ENCODE measurements around the gene PDE11A.
"Not testable (repeated sequence)": the region's sequence is repeated elsewhere in the genome, so short reads cannot be mapped to it uniquely, and the experiment has no call there.

The PDE11A gene

DNA sequence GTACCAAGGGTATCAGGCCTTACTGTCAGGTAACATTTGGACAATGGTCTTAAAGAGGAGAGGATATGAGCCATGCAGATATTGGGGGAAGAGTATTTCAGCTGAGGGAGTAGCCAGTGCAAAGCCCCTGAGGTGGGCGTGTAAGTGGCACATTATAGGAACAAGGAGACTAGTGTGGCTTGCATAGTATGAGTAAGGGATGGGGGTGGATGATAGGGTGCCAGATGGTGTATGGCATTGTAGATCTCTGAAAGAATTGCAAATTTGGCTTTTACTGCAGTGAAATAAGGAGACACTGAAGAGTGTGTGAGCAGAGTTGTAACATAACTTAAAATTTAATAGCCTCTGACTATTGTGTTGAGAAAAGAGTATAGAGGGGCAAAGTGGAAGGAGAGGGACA lies 244.0 kb downstream of the PDE11A start:
- in situ Hi-C loops (cut with HindIII; ENCODE audit: low sequenced_read_pairs), result no loop called here

DNA sequence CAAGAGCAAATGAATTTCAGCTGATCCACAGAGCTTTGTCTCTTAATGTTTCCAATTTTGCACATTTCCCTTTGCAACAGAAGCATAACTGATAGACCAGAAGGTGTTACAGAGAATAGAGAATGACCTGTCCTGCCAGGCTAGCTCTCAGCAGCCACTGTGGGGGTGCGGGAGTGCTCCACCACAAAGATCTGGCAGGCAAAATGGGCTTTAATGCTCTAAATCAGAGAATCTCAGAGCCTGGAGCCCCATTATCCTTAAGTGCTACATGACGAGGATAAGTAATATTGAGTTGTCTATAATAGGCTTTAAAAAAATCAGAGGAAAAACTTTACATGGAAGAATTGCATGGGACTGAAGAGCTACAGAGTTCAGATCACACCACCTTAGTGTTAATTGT lies 245.7 kb downstream of the PDE11A start:
- in situ Hi-C loops (cut with HindIII; ENCODE audit: low sequenced_read_pairs), result no loop called here

DNA sequence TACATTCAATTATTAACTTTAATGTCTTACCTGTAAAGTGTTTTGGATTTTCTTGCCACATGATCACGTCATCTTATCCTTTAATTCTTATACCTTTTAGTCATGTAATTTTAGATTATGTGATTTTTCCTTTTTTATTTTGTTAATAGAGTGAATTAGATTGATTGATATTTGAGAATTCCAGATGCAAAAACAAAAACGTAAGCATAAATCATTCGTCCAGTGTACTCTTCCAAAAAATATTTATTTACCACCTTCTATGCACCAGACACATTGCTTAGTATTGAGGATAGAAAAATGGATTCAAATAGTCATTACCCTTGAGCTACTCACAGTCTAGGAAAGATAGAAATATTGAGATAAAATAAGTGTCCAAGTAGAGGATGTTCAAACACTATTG lies 249.6 kb downstream of the PDE11A start:
- in situ Hi-C loops (cut with HindIII; ENCODE audit: low sequenced_read_pairs), result no loop called here

DNA sequence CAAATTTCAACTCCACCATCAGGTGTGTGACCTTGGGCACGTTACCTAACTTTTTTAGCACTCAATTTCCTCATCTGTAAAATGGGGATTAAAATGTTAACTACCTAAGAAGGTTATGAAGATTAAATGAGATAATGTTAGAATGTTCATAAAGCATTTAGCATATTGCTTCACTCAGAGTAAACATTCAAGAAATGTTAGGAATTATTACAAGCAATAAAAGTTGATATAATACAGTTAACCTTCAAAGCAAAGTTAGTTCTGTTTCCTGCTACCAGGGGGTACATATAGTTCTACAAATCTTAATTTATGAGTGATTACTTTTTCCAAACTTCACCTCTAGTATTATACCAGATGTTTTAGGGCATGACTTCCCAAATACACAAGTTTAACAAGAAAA lies 254.2 kb downstream of the PDE11A start:
- in situ Hi-C loops (cut with HindIII; ENCODE audit: low sequenced_read_pairs), result no loop called here

DNA sequence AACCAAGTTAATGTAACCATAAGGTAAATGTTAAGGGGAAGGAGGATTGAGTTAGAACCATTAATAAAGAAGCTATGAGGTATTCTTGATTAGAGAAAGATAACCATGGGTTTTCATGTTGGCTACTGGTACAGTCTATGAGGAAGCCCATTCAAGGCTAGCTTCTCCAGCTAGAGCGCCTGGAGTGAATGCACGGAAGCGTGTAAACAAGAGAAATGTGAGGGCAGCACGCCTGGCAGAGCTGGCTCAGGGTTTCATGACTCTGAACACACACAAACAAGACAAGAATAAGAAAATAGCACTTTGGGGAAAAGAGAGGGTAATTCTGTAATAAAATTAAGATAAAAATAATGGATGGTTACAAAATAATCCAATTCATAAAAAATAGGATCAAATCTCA lies 255.3 kb downstream of the PDE11A start:
- in situ Hi-C loops (cut with HindIII; ENCODE audit: low sequenced_read_pairs), result no loop called here

DNA sequence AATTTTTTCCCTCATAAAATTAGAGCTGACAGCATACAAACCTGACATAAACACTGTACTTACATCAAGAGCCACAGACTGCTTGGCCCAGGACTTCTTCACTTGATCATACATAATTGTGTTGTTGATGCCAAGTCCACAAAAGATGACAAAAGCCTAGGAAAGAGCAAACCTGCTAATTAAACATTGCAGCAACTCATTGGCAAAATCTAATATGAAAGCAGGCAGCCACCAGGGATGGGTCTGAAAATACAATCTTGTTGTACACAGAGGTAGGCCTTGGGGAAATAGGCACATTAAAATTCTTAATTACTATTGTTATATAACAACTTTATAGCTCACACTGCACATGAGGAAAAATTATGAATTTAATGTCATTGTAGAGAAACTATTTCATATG lies 255.8 kb downstream of the PDE11A start:
- in situ Hi-C loops (cut with HindIII; ENCODE audit: low sequenced_read_pairs), result no loop called here

DNA sequence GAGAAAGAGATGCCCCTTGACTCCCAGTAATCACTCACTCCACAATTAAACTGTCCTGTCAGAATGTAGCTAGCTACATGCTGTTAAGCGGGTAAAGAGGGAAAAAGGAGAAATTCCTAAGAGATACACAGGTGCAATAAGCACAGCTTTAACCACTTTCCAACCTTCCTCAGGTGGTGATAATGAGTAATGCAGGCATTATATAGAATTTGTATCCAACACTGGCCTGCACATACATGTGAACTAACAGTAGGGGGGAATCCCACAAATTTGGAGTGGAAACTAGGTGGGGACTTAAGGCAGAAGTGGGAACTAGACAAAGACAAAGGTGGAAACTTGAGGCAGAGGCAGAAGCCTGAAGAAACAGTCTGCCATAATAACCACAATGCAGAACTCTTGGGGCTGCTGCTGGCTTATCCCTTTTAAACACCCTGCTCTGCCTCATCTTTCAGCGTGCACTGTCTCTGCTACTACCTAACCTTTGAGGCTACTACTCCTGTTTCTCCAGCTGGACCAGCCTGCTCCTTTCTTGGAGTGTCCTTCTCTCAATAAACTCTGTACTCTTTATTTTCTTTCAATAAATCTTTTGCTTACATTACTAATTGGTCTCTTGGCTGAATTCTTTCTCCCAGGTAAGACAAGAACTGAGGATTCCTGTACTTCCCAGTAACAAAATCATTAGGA lies 259.7 kb downstream of the PDE11A start:
- in situ Hi-C loops (cut with HindIII; ENCODE audit: low sequenced_read_pairs), result no loop called here

DNA sequence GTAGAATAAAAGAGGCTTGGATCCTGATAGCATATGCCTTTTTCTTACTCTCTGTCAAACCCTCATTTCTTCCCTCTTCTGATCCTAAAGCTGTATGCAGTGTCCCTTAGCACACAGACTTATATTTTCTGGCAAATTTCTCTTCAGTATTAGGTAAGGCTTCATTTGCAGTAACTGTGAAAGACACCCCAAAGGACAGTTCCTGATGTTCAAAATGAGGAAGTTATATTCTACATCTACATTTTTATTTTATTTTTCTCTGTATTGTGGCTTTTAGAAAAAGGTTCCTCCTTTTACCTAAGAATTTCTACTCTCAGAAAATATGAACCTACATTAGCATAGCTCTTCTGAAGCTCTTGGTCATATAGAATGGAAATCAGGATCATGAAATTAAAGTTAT lies 261.7 kb downstream of the PDE11A start:
- in situ Hi-C loops (cut with HindIII; ENCODE audit: low sequenced_read_pairs), result no loop called here

DNA sequence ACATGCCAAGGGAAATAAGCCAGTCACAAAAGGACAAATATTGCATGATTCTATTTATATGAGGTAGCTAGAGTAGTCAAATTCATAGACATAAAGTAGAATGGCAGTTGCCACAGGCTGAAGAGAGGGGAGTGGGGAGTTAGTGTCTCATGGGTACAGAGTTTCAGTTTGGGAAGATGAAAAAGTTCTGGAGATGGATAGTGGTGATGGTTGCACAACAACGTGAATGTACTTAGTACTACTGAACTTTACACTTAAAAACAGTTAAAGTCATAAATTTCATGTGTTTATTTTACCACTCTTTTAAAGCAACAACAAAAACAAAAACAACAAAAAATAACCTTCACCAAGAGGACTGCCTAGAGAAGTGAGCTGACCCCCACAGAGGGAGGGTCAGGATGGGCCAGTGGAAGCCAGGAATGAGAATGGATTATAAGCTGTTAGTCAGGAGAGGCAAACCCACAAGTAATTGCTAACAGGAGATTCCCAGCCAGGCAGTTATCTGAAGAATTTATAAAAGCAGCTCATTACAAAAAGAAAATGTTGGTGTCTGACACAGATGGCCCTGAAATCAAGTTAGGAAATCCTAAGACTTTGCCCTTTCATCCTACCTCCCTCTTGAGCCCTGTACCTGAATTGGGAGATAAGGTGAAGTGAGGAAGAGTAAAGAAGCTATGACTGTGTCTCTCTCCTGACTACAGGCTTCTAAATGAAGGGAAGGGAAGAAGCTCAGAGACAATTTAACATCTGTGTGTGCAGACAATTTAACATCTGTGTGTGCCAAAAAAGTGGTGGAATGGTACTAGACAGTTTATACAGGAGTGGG lies 263.4 kb downstream of the PDE11A start:
- in situ Hi-C loops (cut with HindIII; ENCODE audit: low sequenced_read_pairs), result no loop called here

DNA sequence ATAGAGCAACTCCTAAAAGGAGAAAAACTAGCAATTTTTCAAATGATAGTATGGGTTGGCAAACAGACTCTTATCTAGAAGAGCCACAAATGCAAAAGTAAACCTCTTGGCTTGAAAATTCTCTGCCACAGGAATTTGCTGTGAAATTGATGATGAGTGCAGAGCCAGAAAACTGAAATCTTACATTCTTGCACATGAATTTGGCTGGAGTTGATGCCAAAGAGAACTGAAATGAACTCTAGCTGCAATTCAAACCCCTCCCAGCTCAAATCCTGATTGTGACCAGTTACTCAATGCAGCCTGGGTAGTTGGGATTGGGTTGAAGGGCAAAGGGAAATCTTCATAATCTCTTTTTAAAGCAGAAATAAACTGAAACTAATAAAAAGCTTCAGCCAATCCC lies 266.6 kb downstream of the PDE11A start:
- in situ Hi-C loops (cut with HindIII; ENCODE audit: low sequenced_read_pairs), result no loop called here

DNA sequence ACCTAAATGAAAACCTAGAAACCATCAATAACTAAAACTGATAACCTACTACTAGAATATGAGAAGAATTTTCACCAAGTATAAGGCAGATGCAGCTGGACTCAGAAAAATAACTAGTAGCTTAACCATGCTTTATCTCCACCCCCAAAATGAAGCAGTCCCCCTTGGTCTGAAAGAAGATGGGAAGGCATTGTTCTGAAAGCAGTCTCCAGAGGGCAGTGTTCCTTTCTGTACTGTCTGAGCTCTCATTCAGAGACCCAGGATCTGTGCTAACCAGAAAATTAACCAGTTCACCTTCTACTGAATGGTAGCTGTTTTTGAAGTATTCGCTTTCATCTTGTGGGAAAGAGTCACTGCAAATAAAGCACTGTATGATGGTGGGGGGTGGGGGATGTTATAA lies 273.0 kb downstream of the PDE11A start:
- in situ Hi-C loops (cut with HindIII; ENCODE audit: low sequenced_read_pairs), result no loop called here

DNA sequence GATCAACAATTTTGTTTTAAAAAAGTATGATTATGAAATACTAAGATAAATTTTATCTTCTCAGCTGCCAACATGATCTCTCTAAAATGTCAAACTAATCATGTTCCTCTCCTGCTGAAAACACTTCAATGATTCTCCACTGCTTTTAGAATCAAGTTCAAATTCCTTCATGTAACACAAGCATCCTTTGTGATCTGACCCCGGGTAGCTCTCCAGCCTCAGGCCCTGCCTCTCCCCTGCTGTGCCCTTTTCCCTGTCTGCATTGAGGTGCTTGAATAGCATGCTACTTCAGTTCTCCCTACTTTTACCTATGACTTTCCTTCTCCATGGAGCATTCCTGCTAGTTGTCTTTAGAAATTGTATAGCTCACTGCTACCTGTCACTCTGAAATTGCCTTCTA lies 274.8 kb downstream of the PDE11A start:
- in situ Hi-C loops (cut with HindIII; ENCODE audit: low sequenced_read_pairs), result no loop called here

DNA sequence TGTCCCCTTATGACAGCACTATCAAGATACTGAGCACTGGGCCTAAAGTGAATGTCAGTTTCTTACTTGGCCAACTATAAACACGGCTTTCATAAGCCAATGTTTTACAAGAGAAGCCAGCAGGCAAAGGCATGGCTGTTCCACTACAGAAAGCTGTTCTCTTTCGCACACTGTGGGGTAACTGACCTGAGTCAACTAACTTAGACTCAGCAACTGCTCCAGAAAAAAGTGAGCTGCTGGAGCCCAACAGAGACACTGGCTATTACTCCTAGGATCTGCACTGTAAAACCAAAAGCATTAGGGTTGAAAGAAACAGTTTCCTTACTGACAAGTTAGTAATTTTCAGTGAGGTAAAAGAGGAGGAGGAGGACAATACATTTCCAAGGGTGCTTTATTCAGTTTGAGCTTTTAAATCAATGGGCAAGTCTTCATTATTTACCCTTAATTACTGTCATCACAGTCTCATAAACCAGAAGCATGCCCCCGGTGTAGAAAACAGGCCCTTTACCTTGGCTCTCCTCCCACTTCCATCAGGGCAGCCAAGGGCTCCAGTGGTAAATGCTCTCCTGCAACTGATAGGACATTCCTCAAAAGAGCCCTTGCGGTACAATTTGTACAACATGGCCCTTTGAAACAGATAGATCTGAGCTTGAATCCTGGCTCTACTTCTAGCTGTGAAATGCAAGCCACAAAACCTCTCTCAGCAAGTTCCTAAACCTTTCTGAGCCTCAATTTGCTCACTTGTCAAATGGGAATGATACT lies 275.7 kb downstream of the PDE11A start:
- in situ Hi-C loops (cut with HindIII; ENCODE audit: low sequenced_read_pairs), result no loop called here

DNA sequence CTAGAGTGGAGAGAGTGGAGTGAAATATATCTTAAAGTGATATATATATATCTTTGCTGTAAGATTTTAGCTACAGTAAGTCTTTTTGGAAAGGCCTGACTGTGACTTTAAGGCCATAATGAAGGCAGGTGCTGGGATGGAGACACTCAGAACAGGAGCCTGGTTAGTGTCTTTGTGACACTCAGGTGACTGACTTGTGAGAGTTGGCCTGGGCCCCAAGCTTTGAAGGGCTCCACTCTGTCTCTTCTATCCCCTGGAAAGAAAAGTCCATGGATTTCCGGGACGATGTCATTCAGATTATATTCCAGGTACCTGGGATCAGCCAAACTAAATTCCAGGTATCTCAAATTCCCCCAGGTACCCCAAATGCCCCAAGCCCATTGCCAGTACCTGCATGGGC lies 276.6 kb downstream of the PDE11A start:
- in situ Hi-C loops (cut with HindIII; ENCODE audit: low sequenced_read_pairs), result no loop called here

DNA sequence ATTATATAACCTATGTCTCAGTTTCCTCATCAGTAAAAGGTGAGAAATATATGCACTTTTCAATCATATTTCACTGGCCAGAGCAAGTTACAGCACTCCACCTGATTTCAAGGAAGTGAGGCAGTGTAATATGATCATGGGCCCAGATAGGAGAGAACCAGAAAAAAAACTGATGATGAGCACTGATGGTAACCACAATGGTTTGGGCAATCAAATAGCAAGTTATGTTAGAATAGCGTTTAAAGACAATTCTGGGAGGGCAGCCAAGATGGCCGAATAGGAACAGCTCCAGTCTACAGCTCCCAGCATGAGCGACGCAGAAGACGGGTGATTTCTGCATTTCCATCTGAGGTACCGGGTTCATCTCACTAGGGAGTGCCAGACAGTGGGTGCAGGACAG lies 287.4 kb downstream of the PDE11A start:
- in situ Hi-C loops (cut with HindIII; ENCODE audit: low sequenced_read_pairs), result not testable (repeated sequence)

DNA sequence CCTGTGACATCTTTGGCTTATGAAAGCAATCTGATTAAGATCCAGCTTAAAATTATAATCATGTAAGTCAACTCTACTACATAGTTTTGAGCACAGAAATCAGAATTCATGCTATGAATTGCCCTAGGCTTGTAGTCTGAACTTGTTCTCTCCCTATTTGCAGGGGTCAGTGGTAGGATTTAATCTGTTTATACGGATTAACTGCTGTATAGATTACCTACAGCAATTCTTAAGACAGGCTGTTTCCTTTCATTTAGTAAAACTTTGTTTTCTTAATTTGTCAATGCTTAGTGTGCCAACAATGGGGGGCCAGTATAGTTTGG lies 287.9 kb downstream of the PDE11A start:
- in situ Hi-C loops (cut with HindIII; ENCODE audit: low sequenced_read_pairs), result no loop called here

DNA sequence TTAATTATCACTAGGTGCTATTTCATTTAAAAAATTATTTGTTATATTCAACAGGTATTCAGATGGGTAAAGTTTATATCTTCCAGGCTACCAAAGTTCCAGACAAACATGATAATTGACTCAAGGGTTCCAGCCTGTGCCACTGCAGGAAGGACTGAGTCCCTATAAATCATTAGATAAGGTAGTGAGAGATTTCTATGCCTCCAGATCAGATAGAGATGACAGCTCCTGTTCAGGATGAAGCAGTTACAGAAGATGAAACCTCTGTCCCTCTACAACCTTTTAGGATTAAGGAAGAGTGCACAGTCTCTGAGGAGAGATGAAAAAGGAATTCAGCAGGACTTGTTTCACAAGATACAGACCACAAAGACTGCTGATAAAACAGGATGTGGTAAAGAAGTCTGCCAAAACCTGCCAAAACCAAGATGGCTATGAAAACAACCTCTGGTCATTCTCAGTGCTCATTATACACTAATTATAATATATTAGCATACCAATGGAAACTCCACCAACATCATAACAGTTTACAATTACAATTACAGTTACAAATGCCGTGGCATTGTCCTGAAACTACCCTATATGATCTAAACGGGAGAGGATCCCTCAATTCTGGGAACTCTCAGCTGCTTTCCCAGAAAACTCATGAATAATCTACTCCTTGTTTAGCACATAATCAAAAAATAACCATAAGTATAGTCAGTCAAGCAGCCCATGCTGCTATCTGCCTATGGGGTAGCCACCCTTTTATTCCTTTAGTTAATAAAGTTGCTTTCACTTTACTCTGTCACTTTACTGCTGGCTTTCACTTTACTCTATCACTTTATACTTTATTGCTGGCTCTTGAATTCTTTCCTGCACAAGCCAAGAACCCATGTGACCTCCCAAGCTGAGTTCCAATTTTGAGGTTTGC lies 288.5 kb downstream of the PDE11A start:
- in situ Hi-C loops (cut with HindIII; ENCODE audit: low sequenced_read_pairs), result no loop called here

DNA sequence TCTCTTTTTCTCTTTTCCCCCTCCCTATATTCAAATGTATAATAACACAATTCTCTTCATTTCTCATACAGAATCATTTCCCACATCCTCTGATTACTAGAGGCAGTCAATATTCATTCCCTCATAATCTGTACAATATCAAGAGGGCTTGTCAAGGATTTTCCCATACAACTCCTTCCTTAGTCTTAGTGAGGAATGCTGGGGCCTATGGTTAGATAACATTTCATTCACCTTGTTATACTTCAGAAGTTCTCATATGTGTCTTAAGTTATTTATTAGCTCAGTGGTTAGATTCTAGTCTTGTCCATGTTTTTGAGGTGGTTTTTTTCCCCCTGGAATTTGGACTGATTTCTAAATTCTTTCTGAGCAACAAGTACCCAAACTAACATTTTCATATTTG lies 289.5 kb downstream of the PDE11A start:
- in situ Hi-C loops (cut with HindIII; ENCODE audit: low sequenced_read_pairs), result no loop called here

DNA sequence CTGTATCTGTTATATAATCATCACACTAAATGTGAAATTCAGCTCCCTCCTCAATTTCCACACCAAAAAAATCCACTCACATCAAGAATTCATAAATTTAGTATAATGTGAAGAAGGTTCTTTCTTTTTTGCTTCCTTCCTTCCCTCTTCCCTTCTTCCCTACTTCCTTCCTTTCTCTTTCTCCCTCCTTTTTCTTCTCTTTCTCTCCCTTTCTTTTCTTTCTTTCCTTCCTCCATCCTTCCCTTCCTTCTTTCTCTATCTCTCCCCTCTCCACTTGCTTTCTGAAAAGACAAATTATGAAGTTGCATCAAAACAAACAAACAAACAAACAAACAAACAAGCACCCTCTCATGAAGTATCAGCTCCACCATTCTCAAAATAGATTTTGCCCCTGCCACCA lies 290.0 kb downstream of the PDE11A start:
- in situ Hi-C loops (cut with HindIII; ENCODE audit: low sequenced_read_pairs), result no loop called here

DNA sequence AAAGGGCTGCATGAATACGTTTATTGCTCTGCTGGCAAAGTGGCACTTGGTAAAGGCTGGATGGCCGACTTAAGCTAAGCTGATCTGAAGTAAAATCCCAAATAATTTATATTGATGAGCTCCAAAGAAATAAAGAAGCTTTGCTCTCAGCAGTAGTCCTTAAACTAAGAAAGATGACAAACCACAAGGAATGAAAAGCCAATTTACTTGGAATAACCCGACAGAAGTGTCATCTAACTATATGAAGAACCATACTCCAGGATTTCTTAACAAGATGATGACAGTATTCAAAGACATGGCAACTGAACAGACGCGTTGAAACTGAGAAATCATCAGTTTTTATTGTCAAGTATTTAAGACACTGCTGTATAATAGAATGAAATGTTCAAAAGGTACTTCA lies 294.1 kb downstream of the PDE11A start:
- in situ Hi-C loops (cut with HindIII; ENCODE audit: low sequenced_read_pairs), result no loop called here

DNA sequence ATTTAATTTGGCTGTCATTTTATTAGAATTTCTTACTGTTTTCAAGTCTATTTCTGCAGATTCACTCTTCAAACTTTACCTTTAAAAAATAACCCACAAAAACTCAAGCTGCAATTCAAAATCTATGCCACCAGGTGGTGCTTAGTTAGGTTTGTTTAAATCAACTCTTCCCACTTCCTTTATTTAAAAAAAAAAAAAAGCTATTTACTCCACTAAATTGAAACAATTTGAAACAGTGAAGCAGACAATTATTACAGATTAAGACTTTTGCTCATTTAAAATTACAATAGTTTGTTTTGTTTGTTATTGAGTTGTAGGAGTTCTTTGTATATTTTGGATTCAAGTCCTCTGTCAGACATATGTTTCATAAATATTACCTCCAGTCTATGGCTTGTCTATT lies 300.0 kb downstream of the PDE11A start:
- in situ Hi-C loops (cut with HindIII; ENCODE audit: low sequenced_read_pairs), result no loop called here

Measured in endothelial cell of hepatic sinusoid (primary cell).